GM19397 (cell line): ENCODE results near the gene SLC66A2.
A peak's percentile ranks its signal among the peaks of the same experiment; 100 is the strongest.

Source experiments
- ATAC-seq: cut with Tn5 transposase; IDR thresholded peaks from one replicate; pipeline ENCODE4 v1.9.1; 2021; ENCODE audit warnings: mild to moderate bottlenecking, moderate library complexity; ENCODE audit not compliant: unreplicated experiment

SLC66A2 gene

GRCh38 chr18:79952456-79952995, 1.1 kb upstream of the SLC66A2 start:
- no peak for ATAC-seq

DNA sequence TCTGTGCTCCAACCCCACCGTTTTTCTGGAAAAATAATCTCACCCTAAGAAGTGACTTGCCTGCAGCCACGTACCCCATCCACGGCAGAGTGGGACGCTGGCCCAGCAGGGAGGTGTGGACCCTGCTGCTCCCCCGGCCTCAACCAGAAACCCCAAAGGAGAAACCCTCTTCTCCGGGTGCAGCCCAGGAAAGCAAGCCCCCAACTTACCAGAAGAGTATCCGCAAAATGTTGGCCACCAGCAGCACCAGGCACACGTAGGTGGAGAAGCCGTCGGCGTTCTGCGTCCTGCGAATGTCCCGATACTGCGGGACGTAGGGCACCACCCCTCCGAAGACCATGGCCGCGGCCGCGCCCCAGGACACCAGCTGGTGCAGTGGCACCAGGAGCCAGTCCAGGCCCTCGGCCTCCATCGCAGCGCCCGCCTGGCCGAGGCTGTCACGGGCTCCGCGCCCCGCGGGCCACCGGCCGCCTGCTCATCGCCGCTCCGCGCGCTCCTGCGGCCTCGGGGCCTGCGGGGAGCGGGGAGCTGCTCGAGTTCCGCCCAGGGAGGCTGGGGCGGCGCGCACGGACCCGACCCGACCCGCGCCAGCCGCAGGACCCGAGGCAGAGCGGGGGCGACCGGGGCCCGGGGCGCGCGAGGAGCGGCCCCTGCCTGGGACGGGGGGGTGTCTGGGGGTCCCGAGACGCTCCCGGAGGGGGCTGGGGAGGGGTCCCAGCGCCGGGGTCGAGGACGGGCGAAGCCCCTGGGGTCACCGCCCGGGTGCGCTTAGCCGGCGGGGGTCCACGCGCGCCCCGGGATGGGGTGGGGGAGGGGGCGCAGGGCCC, 725 bp downstream of the SLC66A2 start:
- peak; percentile 31 for ATAC-seq

DNA sequence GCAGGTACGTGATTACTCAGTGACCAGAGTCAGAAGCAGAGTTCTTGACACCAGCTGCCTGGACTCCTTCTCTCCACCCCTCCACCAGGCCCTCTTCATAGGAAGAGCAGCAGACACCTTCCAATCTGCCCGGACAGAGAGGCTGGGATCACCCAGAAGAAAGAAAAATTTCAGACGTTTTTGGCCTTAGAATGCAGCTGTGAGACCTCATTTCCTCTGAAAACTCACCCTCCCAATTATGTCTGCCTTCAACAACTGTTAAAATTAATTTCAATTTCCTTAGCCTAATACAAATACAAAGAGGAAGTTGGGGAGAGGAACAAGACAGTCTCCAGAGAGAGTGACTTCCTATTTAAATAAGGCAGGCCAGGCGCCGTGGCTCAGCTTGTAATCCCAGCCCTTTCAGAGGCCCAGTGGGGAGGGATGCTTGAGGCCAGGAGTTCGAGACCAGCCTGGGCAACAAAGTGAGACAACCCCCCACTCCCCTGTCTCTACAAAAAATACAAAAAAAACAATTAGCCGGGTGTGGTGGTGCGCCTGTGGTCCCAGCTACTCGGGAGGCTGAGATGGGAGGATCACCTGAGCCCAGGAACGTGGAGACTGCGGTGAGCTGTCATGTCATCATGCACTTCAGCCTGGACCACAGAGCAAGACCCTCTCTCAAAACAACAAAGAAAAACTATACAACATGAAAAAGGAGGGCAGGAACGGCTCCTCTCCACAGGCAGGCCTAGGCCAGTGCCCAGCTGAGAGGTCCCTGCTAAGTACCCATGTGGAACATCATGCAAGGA, 1.6 kb downstream of the SLC66A2 start:
- ATAC-seq, result no peak

- no peak for ATAC-seq
Measured at GRCh38 chr18:79948719-79949411, 2.6 kb downstream of the SLC66A2 start.

DNA sequence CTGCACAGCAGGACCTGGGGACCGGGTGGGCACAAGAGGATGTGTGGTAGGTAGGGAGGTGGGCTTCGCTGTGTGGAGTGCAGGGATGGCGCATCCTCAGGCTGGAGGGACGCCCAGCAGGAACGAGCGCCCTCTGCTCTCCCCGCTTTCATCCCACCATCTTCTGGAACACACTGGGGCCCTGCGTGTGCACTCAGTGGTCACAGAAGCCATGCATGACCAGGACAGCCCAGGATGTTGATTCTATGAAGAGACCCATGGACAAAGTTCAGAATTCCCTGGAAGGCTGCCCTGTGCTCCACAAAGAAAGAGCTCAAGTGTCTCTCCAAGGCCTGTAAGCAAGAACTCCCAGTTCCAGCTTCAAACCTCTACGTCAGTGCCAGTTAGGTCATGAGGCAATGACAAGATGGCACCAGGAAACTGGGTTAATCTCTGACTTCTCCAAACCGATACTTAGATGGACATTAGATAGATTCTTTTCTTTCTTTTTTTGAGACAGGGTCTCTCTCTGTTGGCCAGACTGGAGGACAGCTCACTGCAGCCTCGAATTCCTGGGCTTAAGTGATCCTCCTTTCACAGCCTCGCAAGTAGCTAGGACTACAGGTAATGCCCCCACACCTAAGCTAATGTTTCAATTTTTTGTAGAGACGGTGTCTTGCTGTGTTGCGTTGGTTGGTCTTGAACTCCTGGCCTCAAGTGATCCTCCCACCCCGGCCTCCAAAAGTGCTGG, 3.4 kb downstream of the SLC66A2 start:
- no peak for ATAC-seq

GRCh38 chr18:79947054-79947755, 4.2 kb downstream of the SLC66A2 start:
- no peak for ATAC-seq

DNA sequence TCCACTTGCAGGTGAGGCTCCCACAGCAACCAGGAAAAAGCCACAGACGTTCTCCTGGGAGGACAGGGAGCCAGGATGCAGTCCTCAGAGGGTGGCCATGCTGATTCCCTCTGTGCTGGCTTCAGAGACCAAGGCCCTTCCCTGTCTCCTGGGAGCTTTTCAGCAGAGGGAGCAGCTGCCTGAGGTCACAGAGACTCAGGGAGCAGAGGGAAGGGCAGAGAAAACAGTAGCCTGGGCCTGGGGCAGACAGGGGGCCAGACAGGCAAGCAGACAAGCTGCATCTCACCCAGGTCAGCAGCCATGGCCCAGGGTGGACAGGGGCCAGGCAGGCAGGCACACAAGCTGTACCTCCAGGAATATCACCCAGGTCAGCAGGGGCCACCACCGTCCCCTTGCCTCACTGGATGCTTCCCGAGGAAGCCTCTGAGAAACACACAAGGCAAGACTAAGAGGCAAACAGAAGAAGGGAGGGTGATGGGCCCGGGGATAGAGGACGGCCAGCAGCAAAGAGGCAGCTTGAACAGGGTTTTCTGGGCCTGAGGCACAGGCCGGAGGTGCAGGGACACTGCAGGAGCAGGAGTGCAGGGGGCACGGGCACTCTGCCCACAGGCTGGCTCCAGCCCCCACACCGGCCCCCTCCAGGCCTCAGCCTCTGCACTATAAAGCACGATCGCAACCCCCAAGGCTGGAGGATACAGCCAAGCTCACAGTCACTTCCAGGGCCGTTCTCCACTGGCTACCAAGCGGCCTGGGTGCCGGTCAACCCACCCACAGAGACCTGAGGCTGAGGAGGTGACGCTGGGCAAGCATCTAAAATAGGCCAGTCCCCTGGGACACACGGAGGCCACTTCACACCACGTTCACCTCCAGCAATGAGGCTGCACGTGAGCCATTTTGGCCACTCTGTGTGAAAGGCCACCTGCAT, 6.1 kb downstream of the SLC66A2 start:
- no peak for ATAC-seq

DNA sequence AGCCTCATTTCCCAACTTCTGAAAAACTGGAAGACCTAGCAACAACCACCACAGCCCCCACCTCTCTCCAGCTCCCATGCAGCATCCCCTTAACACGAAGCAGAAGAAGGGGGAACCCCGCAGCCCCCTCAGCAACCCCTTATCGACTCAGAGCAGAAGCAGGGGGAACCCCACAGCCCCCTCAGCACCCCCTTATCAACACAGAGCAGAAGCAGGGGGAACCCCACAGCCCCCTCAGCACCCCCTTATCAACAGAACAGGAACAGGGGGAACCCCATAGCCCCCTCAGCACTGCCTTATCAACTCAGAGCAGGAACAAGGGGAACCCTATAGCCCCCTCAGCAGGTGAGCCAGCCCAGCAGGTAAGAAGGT, 6.7 kb downstream of the SLC66A2 start:
- ATAC-seq, result no peak

DNA sequence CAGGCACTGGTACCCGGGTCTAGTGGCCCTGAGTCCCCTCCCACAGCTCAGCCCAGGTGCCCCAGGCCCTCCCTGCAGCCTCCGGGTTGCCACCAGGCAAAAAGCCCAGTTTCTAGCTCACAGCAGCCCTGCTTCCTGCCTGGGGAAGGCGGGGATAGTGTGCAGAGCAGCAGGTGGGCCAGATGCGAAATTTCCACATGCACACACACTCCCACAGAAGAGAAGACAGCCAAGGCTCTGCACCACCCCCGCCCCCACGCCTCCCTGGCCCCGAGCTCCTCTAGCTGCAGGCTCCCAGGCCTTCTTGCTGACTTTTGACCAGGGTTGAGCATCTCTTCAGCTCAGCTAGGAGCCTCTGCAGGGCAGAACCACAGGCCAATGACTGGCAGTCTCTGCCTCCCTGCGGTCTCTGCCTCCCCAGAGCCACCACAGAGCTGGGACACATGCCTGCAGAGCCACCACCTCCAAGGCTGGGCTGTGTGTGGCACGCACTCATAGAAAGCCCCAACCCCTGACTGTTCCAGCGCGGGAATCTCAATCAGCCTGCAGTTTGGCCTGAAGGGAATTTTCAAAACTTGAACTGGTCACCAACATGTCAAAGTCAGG, 7.2 kb downstream of the SLC66A2 start:
- ATAC-seq, result no peak

- ATAC-seq, result no peak
Measured at GRCh38 chr18:79943608-79944125, 7.8 kb downstream of the SLC66A2 start.

DNA sequence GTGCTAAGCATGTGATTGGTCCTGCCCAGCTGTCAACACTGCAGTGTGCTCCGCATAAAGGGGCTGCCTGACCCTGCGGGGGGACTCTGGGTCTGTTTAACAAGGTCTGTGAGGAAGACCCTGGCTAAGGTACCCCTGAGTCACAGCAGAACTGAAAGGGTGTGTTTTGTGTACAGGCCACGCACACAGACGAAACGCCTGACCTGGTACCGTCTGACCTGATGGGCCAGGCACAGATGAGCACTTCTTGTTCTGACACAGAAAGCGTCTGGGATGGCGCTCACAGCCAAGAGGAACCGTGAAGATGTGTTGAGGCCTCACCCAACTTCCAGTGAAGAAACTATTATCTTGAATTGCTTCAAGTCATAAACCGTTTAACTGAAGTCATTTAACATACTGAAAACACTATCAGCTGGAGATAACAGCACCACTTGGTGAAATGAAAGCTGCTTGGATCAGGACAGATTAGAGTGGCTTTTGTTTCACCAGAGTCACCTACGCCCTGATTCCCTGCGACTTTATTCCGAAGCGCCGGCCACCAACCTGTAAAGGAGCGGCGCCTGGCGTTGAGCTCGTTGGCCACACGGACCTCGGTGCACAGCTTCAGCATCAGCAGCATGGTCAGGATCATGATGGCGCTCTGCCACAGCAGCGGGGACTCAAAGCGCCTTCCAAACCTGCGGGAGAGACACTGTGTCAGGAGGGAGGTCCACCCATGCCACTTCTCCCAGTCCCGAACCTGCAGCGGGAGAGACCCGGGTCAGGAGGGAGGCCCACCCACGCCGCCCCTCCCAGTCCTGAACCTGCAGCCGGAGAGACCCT, 8.5 kb downstream of the SLC66A2 start:
- ATAC-seq, result no peak

DNA sequence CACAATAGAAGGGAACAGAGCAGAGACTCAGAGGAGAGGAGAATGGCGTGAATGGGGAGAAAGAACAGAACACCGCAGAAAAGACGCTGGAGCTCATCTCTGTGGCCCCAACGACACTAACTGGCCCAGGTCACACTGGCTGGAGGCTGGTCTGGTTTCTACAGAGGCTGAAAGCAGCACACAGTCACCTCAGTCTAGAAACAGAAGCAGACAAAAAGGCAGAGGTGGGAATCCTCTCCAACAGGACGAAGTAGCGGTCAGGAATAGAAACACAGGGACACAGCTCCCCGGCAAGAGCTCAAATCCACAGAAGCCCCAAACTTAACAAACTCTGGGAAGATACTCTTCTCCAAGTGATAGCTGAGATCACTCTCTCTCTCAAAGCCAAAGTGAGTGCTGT, 9.2 kb downstream of the SLC66A2 start:
- no peak for ATAC-seq

- no peak for ATAC-seq
Measured at GRCh38 chr18:79941473-79942119, 9.9 kb downstream of the SLC66A2 start.

DNA sequence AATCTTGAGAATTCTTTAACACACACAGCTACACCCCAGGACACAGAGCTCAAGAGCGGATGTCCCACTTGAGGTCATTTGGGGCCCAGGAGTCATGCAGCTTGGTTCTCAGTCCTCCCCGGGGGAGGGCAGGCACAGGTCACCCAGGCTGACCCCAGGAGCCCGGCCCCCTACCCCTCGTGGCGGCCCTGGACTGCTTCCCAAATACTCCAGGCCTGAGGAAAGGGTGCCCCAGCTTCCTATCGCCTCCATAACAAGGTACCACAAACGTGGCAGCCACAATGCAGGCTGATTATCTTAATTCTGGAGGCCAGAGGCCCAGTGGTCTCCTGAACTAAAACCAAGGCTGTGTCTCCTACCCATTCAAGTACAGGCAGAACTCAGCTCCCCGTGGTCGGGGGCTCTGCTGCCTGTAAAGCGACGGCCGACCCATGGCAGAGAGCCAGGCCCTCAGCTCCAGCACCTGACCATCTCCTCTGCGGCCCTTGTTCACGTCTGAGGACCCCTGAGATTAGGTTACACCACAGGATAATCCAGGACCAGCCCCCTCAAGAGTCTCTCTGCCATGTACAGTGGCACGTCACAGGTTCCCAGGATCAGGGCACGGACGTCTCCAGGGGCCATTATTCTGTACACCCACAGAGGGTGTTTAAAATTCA, 10.5 kb downstream of the SLC66A2 start:
- no peak for ATAC-seq

DNA sequence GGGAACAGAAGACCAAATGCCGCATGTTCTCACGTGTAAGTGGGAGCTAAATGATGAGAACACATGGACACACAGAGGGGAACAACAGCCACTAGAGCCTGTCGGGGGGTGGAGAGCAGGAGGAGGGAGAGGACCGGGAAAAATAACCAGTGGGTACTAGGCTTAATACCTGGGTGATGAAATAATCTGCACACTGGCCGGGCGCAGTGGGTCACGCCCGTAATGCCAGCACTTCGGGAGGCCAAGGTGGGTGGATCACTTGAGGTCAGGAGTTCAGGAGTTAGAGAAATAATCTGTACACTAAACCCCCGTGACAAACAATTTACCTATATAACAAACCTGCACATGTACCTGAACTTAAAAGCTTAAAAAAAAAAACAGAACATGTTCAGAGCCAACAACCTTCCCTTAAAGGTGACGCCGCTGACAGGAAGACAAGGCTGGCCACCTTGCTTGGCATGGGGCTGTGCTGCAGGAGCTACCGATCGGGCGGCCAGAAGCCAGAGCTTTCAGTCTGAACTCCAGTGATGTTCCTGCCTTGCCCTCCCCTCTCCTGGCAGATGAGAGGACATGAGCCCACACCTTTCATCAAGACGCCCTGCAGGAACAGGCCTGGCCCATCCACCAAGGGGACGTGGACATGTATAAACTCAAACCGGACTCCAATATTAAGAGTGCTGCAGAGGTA, 11.2 kb downstream of the SLC66A2 start:
- ATAC-seq, result no peak

DNA sequence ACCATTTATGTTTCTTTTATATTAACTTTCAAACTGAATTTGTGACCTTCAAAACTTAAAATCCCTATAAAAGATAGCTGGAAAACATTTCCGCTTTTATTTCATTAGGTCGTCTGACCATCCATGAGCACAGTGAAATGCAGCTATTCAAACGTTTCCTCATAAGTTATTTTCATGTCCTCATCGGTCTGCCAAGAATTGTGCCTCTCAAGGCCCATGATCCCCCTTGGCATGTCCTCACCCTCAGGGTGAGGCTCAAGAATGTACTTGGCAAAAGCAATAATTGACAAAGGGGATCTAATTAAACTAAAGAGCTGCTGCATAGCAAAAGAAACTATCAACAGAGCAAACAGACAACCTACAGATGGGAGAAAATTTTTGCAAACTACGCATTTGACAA, 12.4 kb downstream of the SLC66A2 start:
- no peak for ATAC-seq
